GM19324 (cell line): ENCODE data around the gene STARD10.

Source experiments
- ATAC-seq: cut with Tn5 transposase; IDR thresholded peaks from one replicate; pipeline ENCODE4 v1.9.1; 2021; ENCODE audit warnings: mild to moderate bottlenecking, moderate library complexity; ENCODE audit not compliant: unreplicated experiment, low FRiP score

STARD10 gene

DNA sequence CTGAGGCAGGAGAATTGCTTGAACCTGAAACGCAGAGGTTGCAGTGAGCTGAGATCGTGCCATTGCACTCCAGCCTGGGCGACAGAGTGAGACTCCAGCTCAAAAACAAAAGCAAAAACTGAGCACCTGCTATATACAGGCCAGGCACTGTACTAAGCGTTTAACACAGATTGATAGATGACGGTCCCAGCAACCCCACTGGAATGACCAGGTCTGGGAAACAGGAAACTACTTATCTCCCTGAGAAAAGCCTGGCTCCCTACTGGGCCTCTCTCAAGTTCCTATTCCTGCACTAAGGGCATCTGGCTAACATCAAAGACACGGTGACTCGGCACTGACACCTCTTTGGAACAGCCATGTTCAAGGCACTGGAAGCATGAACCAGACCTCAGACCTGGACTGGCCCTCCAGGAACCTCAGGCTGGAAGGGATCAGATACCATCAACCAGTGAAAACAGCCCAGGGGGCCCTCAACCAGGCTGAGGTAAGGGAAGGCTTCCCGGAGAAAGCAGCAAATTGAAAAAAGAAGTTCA, 58.3 kb downstream of the STARD10 start:
- ATAC-seq = no peak

DNA sequence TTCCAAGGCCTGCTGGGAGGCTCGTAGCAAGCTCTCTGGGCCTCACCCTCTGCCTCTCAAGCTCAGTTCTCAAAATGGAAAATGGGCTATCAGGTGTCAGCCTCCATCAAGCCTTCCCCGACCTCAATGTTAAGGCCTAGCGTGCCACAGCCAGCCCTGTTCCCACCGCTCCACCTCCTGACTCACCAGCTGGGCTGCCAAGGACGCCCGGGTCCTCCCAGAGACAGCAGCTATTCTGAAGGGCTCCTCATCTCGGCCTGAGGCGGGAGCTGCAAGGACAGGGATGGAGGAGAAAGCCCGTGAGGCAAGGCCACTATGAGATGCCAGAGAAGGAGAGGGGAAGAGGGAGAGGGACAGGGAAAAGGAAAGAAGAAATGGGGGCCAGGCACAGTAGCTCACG, 61.5 kb downstream of the STARD10 start:
- ATAC-seq = no peak

DNA sequence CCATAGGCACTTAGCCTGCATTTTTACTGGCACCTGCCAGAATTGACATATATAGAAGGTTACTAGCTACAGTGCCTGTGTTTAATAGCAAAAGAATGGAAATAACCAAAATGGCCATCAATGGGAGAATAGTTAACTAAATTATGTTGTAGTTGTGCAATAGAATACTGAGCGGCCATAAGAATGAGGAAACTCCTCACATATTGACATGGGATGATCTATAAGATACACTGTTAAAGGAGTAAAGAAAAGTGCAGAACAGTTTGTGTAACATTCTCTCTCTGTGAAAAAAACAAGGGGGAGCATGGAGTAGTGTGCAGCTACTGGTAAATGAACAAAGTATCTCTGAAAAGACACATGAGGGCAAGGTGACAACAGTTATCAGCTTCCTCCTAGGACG, 63.1 kb downstream of the STARD10 start:
- ATAC-seq = no peak

DNA sequence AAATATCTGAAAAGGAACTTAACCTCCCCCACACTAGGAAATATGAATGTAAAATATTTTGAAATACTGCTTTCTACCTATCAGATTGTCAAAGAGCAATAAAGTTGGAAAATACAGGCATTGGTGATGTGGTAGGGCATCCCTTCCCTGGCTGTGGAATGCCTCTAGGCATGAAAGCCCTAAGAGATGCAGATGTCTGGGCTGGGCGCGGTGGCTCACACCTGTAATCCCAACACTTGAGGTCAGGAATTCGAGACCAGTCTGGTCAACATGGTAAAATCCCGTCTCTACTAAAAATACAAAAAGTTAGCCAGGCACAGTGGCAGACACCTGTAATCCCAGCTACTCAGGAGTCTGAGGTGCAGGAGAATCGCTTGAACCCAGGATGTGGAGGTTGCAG, 63.6 kb downstream of the STARD10 start:
- ATAC-seq = no peak

DNA sequence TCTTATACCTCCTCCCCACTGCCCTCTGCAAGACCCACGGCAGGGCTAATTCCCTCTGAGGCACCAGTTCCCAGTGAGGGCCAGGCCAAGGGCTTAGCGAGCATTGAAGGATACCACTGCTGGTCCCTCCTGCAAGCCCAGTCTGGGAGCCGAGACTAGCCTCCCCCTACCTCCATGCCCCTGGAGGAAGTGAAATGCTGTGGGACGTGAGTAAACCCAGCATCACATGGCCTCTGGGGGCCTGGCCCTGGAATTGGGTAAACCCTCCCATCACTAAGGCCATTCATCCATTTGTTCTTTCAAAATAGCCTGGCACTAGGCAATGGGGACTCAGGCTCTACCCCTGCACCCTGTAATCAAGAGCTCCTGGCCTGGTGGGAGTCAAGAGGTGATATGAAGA, 66.3 kb downstream of the STARD10 start:
- no peak for ATAC-seq

DNA sequence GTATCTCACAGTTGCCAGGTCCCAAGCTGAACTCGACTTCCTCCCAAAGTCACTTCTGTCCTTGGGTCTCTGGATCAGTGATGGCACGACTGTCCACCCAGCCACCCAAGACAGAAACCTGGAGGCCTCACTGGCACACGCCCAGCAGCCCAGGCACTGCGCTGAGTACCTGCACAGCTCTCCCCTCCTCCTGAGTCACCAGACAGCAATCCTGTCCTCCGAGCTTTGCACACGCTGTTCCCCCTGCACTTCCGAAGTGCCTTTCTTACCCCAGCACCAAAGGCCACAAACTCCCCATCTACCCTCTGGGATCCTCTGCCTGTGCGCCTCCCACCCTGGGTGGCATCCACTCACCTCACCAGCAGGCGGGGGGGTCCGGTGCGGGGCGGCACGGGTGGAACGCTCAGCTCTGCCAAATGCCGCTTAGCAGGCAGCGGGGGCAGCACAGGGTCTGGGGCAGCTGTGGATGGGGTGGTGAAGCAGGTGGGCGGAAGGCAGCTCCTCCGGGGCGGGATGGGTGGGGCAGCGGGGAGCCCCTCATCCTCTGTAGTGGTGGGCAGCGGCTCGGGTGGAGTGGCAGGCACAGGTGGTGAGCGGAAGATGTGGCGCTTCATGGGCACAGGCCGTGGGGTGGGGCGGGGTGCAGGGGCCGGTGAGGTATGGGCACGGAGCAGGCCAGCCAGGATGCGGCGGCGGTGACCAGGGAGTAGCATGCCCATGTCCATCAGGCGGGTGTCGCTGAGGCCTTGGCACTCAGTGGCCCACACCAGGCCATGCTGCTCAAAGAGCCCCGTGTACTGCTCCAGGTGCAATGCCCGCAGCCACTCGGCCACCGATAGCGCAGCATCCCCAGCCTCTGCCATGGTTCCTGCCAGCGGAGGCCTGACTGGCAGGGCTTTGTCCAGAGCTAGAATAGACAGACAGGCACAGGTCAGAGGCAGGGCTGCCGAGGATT, 67.3 kb downstream of the STARD10 start:
- no peak for ATAC-seq

DNA sequence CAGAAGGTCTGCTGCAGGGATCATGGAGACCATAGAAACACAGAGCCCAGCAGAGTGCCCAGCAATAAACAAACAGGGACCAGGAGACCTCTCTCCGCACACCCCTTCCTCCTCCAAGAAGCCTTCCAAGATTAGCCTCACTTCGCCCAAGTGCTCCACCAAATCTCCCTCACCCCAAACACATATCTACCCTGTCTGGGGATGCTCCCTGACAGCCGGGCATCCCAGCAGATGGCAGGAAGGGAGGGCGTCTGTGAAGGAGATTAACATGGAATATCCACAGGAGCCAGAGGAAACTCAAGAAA, 68.2 kb downstream of the STARD10 start:
- ATAC-seq = no peak

DNA sequence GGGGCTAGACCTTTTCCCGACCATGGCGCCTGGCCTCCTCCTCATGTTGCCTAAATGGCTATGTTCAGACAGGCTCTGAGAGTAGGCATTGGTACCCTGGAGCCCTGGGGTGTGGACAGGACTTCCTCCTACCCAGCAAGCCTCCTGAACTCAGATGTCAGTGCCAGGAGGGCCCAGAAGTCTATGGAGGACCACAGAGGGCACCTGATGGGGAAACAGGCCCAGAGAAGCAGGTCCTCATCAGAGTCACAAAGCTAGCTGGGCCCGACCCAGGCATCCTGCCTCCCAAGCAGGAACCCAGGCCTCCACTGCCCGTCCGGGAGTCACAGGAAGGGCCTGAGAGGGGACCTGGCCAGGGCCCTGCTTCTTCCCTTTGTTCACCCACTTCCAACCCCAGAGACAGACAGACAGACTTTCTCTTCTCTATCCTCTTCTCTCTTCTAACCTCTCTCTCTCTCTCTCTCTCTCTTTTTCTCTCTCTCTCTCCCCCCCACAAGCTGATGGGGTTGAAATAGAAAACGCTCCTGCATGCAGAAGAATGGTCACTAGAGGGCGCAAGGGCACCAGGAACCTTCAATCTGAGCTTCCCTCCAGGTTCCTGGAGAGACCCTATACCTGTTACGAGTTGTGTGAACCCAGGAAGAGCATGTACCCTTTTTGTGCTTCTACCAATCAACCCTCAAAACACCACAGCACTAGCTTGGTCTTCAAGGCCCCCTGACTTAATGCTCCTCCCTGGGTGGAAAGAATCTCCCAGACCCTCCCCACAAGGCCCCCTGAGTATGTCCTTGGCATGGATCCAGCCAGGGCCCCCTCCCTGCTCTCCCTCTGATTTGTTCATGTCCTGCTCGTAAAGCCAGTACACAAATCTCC, 68.8 kb downstream of the STARD10 start:
- ATAC-seq = no peak

DNA sequence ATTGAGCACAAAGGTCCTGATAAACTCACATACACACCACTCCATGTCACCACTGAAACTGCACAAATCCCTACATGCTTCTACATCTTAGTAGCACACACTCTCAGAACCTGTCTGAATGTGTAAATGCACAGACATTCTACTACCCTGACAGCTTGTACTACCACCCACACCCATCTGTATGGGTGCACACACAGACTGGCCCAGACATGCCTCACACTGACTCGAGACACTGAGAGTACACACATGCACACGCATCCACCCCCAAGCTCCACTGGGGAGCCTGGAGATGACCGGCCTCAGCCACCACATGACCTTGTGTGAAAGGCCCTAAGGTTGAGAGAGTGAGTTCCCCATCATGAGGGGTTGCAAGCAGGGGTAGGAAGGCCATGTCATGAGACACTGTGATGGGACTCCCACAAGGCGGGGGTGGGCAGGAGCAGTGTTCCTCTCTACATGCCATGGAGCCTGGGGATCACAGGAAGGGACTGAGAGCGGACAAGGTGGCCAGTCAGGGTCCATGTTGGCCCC, 69.8 kb downstream of the STARD10 start:
- no peak for ATAC-seq

DNA sequence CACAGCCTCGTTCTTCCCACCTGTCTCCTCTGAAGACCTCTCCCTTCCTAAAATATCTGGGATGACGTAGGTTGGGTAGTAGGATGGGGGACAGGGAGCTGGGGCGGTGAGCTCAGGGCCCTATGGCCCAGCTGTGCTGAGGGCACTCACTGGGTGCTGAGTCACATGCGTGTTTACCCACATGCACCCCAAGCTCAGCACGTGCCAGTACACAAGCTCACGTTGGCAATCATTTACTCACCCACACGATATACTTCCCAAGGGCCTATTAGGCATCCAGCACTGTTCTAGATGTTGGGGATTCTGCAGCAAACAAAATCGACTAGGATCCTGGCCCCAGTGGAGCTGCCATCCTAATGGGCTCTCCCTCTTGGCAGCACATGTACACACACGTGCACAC, 70.3 kb downstream of the STARD10 start:
- ATAC-seq = no peak

DNA sequence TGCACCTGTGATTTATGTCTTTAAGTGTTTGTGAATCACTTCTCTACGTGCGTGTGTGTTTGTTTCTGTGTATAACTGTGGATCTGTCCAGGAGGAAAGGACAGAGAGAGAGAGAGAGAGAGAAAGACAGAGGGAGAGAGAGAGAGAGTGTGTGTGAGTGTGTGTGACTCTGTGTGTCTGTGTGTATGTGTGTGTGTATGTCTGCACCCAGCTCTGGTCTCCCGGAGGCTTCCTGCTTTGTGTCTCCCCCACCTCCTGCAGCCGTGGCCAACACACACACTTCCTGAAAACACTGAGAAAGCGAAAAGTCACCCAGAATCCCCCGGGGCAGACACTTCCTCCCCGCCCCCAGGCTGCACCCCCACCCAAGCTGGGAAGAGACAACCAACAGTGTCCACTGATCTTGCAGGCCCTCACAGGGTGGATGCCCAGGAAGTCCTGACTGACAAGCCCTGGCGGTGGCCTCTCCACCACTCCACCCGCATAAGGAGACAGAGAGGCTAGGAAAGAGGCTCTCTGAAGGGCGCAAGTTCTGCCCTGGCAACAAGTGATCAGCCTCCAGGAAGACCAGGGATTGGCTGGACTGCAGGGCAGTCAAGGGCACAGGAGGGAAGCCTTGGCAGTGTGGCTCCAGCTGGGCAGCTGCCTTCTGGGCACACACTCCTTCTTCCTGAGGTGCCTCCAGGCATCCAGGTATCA, 71.6 kb downstream of the STARD10 start:
- ATAC-seq = peak; percentile 63

DNA sequence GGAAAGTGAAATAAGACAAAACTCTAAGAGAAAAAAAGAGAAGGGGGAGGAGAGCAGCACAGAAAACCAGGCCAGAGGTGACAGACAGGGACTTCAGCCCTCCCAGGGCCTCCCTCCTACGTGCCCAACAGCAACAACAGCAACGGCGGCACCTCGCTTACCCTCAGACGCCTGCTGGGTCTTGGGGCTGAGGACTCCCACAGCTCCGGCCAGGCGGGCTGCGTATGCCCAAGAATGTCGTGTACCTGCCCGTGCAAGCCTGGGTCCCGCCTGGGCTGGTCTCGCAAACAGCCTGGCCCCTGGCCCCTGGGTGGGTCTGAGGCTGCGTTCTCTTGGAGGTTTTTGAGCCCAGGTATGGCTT, 72.2 kb downstream of the STARD10 start:
- no peak for ATAC-seq

DNA sequence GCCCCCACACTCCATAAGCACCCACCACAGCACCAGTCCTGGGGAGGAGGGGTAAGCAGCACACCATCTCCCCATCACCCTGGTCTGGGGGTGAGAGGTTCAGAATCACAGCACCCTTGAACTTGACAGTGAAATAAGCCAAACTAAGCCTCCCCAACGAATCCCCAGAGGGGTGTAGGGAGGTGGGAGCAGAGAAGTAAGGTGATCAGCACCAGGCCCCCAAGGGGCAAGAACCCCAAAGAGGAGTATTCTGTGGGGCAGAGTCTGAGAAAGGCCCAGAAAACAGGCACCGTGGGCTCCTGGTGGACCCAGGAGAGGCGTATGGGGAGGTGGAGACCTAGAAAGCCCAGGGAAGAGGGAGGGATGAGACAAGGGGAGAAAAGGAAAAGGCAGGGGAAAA, 72.6 kb downstream of the STARD10 start:
- ATAC-seq = no peak

DNA sequence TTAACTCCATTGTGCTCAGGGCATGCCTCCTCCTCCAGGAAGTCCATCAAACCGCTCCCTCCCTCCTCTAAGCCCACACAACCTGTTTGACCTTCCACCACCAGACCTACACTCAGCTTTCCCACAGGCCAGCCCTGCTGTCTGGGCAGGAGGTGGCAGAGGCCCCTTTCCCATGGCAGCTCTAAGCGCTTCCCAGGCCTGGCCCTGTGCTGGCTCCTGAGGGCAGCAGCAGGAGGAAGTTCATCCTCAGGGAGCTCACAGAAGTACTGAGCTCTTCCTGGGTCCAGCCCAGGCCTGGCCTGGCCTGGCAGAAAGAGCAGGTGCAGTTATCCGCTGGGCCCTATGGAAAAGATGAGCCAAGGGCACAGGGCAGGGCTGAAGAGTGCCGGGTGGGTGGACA, 73.1 kb downstream of the STARD10 start:
- ATAC-seq = no peak

DNA sequence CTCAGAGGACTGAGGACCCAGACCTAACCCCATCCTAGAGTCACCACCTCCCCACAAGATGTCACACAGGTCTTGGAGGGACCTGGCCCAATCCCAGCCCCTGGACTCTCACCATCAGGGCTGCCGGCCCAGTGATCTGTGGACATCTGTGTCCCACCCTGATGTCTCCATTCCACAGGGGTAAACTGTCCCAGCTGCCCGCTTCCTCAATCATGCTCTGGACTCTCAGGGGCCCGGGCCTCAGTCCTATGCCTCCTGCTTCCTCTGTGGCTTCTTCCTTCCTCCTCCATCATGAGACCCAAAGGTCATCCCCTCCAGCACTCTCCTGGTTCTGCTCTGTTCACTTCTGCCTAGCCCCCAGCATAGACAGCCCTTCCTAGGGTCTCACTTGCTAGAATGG, 73.8 kb downstream of the STARD10 start:
- ATAC-seq = no peak

DNA sequence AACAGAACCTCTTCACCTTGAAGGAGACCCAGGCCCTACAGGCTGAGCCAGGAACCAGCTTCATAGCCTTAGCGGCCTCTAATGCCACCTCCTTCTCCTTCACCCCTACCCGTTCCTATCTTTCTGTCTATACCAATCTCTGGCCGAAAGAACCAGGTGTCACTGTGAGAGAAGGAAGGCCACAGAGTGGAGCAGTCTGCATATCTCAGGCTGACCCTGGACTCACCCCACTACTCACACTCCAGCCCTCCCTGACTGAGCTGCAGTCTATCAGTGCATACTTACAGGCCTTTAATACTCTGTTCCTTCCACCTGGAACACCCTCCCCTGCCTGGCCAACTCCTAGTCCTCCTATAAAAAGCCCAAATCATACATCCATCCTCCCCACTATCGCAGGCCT, 74.3 kb downstream of the STARD10 start:
- ATAC-seq = no peak

DNA sequence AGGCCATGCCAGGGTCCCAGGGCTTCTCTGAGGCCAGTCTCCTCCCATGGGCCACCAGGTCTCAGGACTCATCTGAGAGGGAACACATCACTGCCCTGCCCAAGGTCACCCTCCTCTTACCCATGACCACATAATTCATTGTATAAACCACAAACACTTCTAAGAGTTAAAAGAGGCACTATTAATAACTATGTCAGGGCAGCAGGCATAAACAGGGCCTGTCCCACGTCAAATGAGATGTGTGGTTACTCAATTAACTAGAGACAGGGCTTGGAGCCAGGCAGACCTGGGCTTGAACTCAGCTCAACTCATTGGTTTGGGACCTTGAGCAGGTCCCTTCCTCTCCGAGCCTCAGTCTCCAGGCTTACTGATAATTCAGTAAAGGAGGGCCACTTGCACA, 74.7 kb downstream of the STARD10 start:
- no peak for ATAC-seq

DNA sequence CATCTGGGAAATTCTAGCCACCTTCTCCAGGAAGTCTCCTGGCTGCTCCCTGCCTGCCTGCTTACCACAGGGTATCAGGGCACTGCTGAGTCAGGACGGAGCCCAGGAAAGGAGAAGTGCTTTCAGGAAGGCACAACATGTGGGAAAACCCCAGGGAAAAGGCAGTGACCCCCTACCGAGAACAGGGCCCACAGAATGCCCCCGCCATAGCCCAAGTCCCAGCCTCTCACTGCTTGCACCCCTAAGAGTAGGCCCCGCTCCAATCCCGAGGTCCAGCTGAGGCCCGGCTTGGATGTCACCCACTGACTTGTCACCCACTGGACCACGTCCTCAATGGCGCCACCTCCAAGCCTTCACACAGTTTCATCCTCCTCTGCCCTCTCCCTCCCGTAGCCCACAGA, 75.7 kb downstream of the STARD10 start:
- ATAC-seq = no peak

DNA sequence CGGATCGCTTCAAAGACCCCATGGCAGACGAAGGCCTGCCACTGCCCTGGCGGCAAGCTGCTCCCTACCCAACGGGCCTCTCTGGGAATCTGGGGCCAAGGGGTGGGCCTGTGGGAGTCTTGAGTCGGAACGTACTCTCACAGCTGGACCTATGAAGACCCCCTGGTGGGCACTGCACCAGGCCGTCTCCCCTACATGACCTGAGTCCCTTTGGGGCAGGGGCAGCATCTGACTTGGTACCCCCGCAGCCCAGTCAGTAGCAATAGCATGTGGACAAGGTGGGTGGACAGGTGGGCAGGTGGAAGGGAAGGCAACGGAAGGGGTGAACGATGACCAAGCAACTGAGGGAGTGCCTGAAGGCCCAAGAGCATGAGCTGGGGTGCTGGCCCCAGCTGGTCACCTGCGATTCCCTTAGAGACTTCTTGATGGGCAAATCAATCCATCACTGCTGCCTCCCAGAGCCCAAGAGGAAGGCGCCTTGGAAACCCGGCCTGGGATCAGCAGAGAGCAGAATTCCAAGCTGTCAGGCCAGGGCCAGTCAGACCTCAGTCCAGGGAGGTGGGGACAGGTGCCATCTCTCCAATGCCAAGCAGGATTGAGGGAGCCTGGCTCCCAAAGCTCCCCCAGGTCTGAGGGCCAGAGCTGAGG, 76.9 kb downstream of the STARD10 start:
- no peak for ATAC-seq

DNA sequence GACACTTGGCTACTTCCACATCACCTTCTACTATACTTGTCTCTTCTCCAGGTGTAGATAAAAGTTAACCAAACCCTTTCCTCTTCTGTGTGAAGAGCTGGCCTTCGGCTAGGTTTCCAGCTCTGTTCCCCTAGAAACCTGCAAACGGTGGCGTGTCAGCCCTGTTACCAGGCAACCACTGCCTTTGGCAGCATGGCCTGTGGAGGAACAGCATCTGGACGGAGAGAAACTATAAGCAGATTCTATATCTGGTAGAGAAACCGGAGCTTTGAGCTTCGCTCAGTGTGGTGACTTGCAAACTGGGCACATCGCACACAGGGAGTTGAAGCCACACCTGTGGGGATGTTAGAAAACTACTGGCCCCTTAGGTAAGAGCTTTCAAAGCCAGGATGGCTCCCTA, 77.6 kb downstream of the STARD10 start:
- ATAC-seq = no peak
